OCI-M2 (cell line): ENCODE results near the gene PRRT3.
"Not testable (repeated sequence)": the region's sequence is repeated elsewhere in the genome, so short reads cannot be mapped to it uniquely, and the experiment has no call there.

Experiments used
- DNase-seq: peaks from one replicate; lab custom pipeline; 2025; ENCODE audit not compliant: unreplicated experiment; lab: John Stamatoyannopoulos, UW

PRRT3 gene

GRCh38 chr3:9947025-9947995, 4.9 kb downstream of the PRRT3 start:
- DNase-seq: no peak

GRCh38 chr3:9946112-9947024, 5.8 kb downstream of the PRRT3 start:
- DNase-seq: no peak

- no peak for DNase-seq
Measured at GRCh38 chr3:9945358-9945757, 6.8 kb downstream of the PRRT3 start.

- DNase-seq: no peak
Measured at GRCh38 chr3:9944271-9944670, 7.9 kb downstream of the PRRT3 start.

- no peak for DNase-seq
Measured at GRCh38 chr3:9942934-9943690, 9.1 kb downstream of the PRRT3 start.

- no peak for DNase-seq
Measured at GRCh38 chr3:9942164-9942563, 10.0 kb downstream of the PRRT3 start.

GRCh38 chr3:9940746-9941145, 11.5 kb downstream of the PRRT3 start:
- DNase-seq: no peak

- not testable (repeated sequence) for DNase-seq
Measured at GRCh38 chr3:9939906-9940305, 12.3 kb downstream of the PRRT3 start.

- DNase-seq: no peak
Measured at GRCh38 chr3:9938966-9939365, 13.2 kb downstream of the PRRT3 start.

- no peak for DNase-seq
Measured at GRCh38 chr3:9937486-9938238, 14.5 kb downstream of the PRRT3 start.

- no peak for DNase-seq
Measured at GRCh38 chr3:9935966-9936510, 16.2 kb downstream of the PRRT3 start.

GRCh38 chr3:9934993-9935392, 17.2 kb downstream of the PRRT3 start:
- DNase-seq: no peak

- no peak for DNase-seq
Measured at GRCh38 chr3:9934235-9934621, 18.0 kb downstream of the PRRT3 start.

- peak; percentile 49 for DNase-seq
Measured at GRCh38 chr3:9933561-9934234, 18.5 kb downstream of the PRRT3 start, which contains the start of gene CRELD1. TSS of gene CRELD1 (plus strand) at chr3:9933834. CDS start at chr3:9934439, 605 bp downstream.

- peak; percentile 34 for DNase-seq
Measured at GRCh38 chr3:9932843-9933560, 19.2 kb downstream of the PRRT3 start.

GRCh38 chr3:9932535-9932842, 19.7 kb downstream of the PRRT3 start:
- no peak for DNase-seq

- no peak for DNase-seq
Measured at GRCh38 chr3:9930804-9931418, 21.3 kb downstream of the PRRT3 start.

- DNase-seq: no peak
Measured at GRCh38 chr3:9928158-9928557, 24.1 kb downstream of the PRRT3 start.
